Activated CD4-positive, alpha-beta T cell treated with anti-CD3 and anti-CD28 coated beads for 36 hours (primary cell): ENCODE results near the gene CCDC40. TPM values are rescaled to one million over a fixed set of nuclear protein-coding genes. Genes with fewer than 3 reads are reported as not detected.

ENCODE experiments used
- ATAC-seq: fragments of 200-7000 bp; cut with Tn5 transposase; one replicate; pipeline ENCODE4 v1.10.0; 2021; ENCODE audit warnings: mild to moderate bottlenecking, moderate library complexity
- CTCF ChIA-PET: fragments of 350-600 bp; sonication (Branson Sonifier 250); formaldehyde crosslinking; loops from one replicate; lab custom pipeline; 2021; ENCODE audit warnings: antibody characterized with exemption; lab: Charles Lee
- POLR2A ChIA-PET: fragments of 350-600 bp; sonication (Branson Sonifier 250); formaldehyde crosslinking; loops from one replicate; lab custom pipeline; 2021; ENCODE audit warnings: antibody characterized with exemption, inconsistent platforms; lab: Charles Lee
- DNase-seq: peaks from one replicate; pipeline ENCODE4 v3.0.0-alpha.2; 2020
- H3K27ac Mint-ChIP-seq: one replicate; pipeline ENCODE4 v1.8.0; 2021; ENCODE audit warnings: mixed read lengths
- H3K27me3 Mint-ChIP-seq: one replicate; pipeline ENCODE4 v1.8.0; 2021; ENCODE audit warnings: mixed read lengths
- H3K36me3 Mint-ChIP-seq: one replicate; pipeline ENCODE4 v1.8.0; 2021; ENCODE audit warnings: low read depth, mixed read lengths
- H3K4me1 Mint-ChIP-seq: one replicate; pipeline ENCODE4 v1.8.0; 2021; ENCODE audit warnings: mixed read lengths
- H3K4me3 Mint-ChIP-seq: one replicate; pipeline ENCODE4 v1.8.0; 2021; ENCODE audit warnings: mild to moderate bottlenecking, moderate library complexity, mixed read lengths
- H3K9me3 Mint-ChIP-seq: one replicate; pipeline ENCODE4 v1.8.0; 2021; ENCODE audit warnings: low read depth, mixed read lengths
- intact Hi-C, 2 experiments: fragments of 100-400 bp; cut with DNase I in 1 of 2; cut with micrococcal nuclease in 1 of 2; formaldehyde crosslinking; loops; one replicate each; pipeline versions ENCODE4 v1.14.2 to v1.15.1; 2022 to 2024; cut with DNase I, micrococcal nuclease
- total RNA-seq, 2 experiments: library from RNA; stranded (reverse); gene quantifications; one replicate each; pipeline ENCODE4 v1.2.3, GENCODE V29; 2021

The CCDC40 gene
- total RNA-seq, 2 experiments from 2014 or later, result 0.56 to 0.57 TPM

DNA sequence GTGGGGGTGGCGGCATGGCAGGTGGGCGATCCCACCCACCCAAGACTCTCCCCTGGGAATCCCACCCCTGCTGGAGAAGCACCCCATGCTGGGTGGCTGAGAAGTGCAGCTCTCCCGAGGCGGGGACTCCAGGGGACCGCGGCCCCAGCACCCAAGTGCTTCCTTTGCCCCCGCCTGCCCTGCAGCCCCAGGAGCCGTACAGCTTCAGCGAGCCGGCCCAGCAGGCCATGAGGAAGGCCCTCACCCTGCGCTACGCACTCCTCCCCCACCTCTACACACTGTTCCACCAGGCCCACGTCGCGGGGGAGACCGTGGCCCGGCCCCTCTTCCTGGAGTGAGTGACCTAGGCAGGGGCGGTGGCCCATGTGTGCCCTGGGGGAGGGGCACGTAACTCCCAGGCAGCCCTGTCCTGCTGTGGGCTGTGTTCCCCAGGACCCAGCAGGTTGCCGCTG is 76.6 kb downstream of the CCDC40 start:
- POLR2A ChIA-PET, result no interaction called here
- no peak overlapping the region for H3K27ac Mint-ChIP-seq
- H3K4me1 Mint-ChIP-seq, result no peaks in the 10 kb centered on the region
- no peak for ATAC-seq
- no peak for DNase-seq
- H3K36me3 Mint-ChIP-seq, result no peaks in the 10 kb centered on the region
- H3K9me3 Mint-ChIP-seq, result peaks cover 2% of the 10 kb centered on the region
- intact Hi-C loops, result no loop called here
- CTCF ChIA-PET, result interaction anchor here (1.1 kb wide), 1 partner anchor 12 kb away, joined by 3 read pairs; the partner anchor contains the start of gene GAA
- no peak overlapping the region for H3K4me3 Mint-ChIP-seq
- no peaks in the 10 kb centered on the region for H3K27me3 Mint-ChIP-seq

DNA sequence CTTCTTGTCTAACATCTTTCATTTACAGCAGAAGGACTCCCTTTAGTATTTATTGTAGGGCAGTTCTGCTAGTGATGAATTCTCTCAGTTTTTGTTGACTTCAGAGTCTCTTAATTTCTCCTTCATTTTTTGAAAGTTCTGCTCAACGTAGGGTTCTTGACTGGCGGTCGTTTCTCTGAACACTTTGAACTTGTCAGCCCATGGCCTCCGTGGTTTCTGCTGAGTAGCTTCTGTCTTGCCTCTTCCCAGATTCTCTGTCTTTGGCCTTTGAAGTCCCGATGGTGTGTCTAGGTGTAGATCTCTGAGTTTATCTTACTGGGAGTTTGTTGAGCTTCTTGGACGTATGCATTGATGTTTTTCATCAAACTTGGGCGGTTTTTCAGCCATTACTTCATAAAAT is 78.3 kb downstream of the CCDC40 start:
- Mint-ChIP-seq H3K36me3 (no peaks in the 10 kb centered on the region), H3K9me3 (peaks cover 2% of the 10 kb centered on the region), H3K27me3 (no peaks in the 10 kb centered on the region), H3K4me1 (no peaks in the 10 kb centered on the region), H3K4me3 (no peak overlapping the region), H3K27ac (no peak overlapping the region)
- no peak for DNase-seq
- ChIA-PET POLR2A (no interaction called here), CTCF (interaction anchor here (0.8 to 1.2 kb wide), 4 partner anchors 9 to 82 kb away, joined by 3 to 6 read pairs (median 4); partner anchors contain the start of gene GAA)
- no peak for ATAC-seq
- intact Hi-C loops, result no loop called here

DNA sequence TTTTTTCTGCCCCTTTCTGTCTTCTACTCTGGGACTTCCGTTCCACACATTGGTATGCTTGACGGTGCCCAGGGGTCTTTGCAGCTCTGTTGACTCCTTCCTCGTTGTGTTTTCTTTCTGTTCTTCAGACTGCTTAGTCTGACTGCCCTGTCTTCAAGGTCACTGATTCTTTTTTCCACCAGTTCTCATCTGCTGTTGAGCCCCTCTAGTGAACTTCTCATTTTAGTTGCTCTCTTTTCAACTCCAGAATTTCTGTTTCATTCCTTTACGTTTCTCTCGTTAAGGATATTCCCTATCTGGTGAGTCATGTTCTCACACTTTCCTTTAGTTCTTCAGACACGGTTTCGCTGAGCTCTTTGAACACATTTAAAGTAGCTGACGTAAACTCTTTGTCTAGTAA is 78.7 kb downstream of the CCDC40 start:
- no peak for DNase-seq
- ChIA-PET CTCF (interaction anchor here (0.8 to 1.5 kb wide), 6 partner anchors 9 to 81 kb away, joined by 3 to 6 read pairs (median 4); partner anchors contain the start of gene GAA), POLR2A (no interaction called here)
- Mint-ChIP-seq H3K36me3 (no peaks in the 10 kb centered on the region), H3K9me3 (peaks cover 2% of the 10 kb centered on the region), H3K4me3 (no peak overlapping the region), H3K4me1 (no peaks in the 10 kb centered on the region), H3K27me3 (no peaks in the 10 kb centered on the region), H3K27ac (no peak overlapping the region)
- ATAC-seq, result no peak
- intact Hi-C loops, result no loop called here

- H3K27ac Mint-ChIP-seq, result no peak overlapping the region
- POLR2A ChIA-PET, result interaction anchor here (0.6 kb wide), 1 partner anchor 337 kb away, joined by 4 read pairs; no protein-coding TSS in a partner anchor
- intact Hi-C loops, result no loop called here
- no peaks in the 10 kb centered on the region for H3K4me1 Mint-ChIP-seq
- CTCF ChIA-PET, result interaction anchor here (0.5 to 1.5 kb wide), 3 partner anchors 15 to 50 kb away, joined by 3 to 6 read pairs (median 4); partner anchors contain the start of gene GAA
- H3K4me3 Mint-ChIP-seq, result no peak overlapping the region
- DNase-seq (no peak), ATAC-seq (no peak)
- no peaks in the 10 kb centered on the region for H3K27me3 Mint-ChIP-seq
- H3K36me3 Mint-ChIP-seq, result no peaks in the 10 kb centered on the region
- H3K9me3 Mint-ChIP-seq, result peaks cover 2% of the 10 kb centered on the region
Observed at GRCh38 chr17:80116276-80116920, 80.0 kb downstream of the CCDC40 start.

GRCh38 chr17:80116921-80117380 is 80.5 kb downstream of the CCDC40 start:
- intact Hi-C loops, result no loop called here
- CTCF ChIA-PET, result interaction anchor here (0.5 to 1.5 kb wide), 2 partner anchors 15 to 50 kb away, joined by 4 to 6 read pairs; partner anchors contain the start of gene GAA
- no peak overlapping the region for H3K27ac Mint-ChIP-seq

GRCh38 chr17:80117491-80118401 is 81.3 kb downstream of the CCDC40 start:
- ATAC-seq (no peak), DNase-seq (no peak)
- Mint-ChIP-seq H3K27ac (no peak overlapping the region), H3K36me3 (no peaks in the 10 kb centered on the region), H3K4me1 (no peaks in the 10 kb centered on the region), H3K27me3 (no peaks in the 10 kb centered on the region), H3K9me3 (peaks cover 2% of the 10 kb centered on the region), H3K4me3 (no peak overlapping the region)
- CTCF ChIA-PET, result no interaction called here
- POLR2A ChIA-PET, result no interaction called here
- intact Hi-C loops, result no loop called here

More at GRCh38 chr17:80116921-80117380, 80.5 kb downstream of the CCDC40 start:
- POLR2A ChIA-PET, result no interaction called here
- ATAC-seq, result no peak
- H3K27me3 Mint-ChIP-seq, result no peaks in the 10 kb centered on the region
- no peaks in the 10 kb centered on the region for H3K36me3 Mint-ChIP-seq
- peaks cover 2% of the 10 kb centered on the region for H3K9me3 Mint-ChIP-seq
- no peak for DNase-seq
- H3K4me1 Mint-ChIP-seq, result no peaks in the 10 kb centered on the region
- no peak overlapping the region for H3K4me3 Mint-ChIP-seq

DNA sequence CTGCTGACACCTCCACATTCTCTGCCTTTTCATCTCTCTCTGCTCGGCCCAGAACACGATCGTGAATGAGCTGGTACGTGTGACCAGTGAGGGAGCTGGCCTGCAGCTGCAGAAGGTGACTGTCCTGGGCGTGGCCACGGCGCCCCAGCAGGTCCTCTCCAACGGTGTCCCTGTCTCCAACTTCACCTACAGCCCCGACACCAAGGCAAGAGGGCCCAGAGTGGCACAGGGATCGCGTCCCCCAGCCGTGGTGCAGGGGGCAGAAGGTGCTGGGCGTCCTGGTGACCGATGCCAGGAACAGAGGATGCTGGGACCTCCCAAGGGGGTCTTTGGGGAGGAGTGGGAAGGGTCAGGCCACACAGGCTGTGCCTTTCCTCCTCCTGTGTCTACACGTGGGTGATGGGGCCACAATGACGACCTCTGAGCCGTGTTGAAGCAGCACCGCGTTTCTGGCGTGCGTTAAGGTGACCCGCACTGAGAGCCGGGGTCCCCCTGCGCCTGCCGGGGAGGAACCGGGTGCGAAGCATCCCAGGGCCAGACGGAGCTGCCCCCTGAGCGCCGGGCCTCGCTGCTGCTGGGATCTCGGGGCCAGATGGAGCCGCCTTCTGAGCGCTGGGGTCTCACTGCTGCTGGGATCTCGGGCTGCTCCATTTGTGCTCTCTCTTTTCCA is 82.3 kb downstream of the CCDC40 start:
- DNase-seq (no peak), ATAC-seq (no peak)
- no peak overlapping the region for H3K27ac Mint-ChIP-seq
- H3K27me3 Mint-ChIP-seq, result no peaks in the 10 kb centered on the region
- peaks cover 2% of the 10 kb centered on the region for H3K9me3 Mint-ChIP-seq
- no peaks in the 10 kb centered on the region for H3K36me3 Mint-ChIP-seq
- CTCF ChIA-PET, result no interaction called here
- no peak overlapping the region for H3K4me3 Mint-ChIP-seq
- intact Hi-C loops, result no loop called here
- H3K4me1 Mint-ChIP-seq, result no peaks in the 10 kb centered on the region
- POLR2A ChIA-PET, result interaction anchor here (0.6 kb wide), 1 partner anchor 24 kb away, joined by 3 read pairs; no protein-coding TSS in a partner anchor

DNA sequence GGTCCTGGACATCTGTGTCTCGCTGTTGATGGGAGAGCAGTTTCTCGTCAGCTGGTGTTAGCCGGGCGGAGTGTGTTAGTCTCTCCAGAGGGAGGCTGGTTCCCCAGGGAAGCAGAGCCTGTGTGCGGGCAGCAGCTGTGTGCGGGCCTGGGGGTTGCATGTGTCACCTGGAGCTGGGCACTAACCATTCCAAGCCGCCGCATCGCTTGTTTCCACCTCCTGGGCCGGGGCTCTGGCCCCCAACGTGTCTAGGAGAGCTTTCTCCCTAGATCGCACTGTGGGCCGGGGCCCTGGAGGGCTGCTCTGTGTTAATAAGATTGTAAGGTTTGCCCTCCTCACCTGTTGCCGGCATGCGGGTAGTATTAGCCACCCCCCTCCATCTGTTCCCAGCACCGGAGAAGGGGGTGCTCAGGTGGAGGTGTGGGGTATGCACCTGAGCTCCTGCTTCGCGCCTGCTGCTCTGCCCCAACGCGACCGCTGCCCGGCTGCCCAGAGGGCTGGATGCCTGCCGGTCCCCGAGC is 82.9 kb downstream of the CCDC40 start:
- Mint-ChIP-seq H3K4me1 (no peaks in the 10 kb centered on the region), H3K9me3 (peaks cover 2% of the 10 kb centered on the region), H3K27ac (no peak overlapping the region), H3K4me3 (no peak overlapping the region), H3K27me3 (no peaks in the 10 kb centered on the region), H3K36me3 (no peaks in the 10 kb centered on the region)
- ChIA-PET POLR2A (interaction anchor here (0.6 kb wide), 1 partner anchor 24 kb away, joined by 3 read pairs; no protein-coding TSS in a partner anchor), CTCF (interaction anchor here (0.6 kb wide), 1 partner anchor 454 kb away, joined by 3 read pairs; no protein-coding TSS in a partner anchor)
- no peak for DNase-seq
- ATAC-seq, result no peak
- intact Hi-C loops, result no loop called here

- H3K27ac Mint-ChIP-seq, result no peak overlapping the region
- DNase-seq (no peak), ATAC-seq (no peak)
- no peaks in the 10 kb centered on the region for H3K27me3 Mint-ChIP-seq
- intact Hi-C loops, result no loop called here
- peaks cover 2% of the 10 kb centered on the region for H3K9me3 Mint-ChIP-seq
- no peaks in the 10 kb centered on the region for H3K36me3 Mint-ChIP-seq
- CTCF ChIA-PET, result interaction anchor here (0.6 kb wide), 1 partner anchor 455 kb away, joined by 3 read pairs; no protein-coding TSS in a partner anchor
- H3K4me3 Mint-ChIP-seq, result no peak overlapping the region
- H3K4me1 Mint-ChIP-seq, result no peaks in the 10 kb centered on the region
- POLR2A ChIA-PET, result no interaction called here
Observed at GRCh38 chr17:80119839-80120238, 83.4 kb downstream of the CCDC40 start.

DNA sequence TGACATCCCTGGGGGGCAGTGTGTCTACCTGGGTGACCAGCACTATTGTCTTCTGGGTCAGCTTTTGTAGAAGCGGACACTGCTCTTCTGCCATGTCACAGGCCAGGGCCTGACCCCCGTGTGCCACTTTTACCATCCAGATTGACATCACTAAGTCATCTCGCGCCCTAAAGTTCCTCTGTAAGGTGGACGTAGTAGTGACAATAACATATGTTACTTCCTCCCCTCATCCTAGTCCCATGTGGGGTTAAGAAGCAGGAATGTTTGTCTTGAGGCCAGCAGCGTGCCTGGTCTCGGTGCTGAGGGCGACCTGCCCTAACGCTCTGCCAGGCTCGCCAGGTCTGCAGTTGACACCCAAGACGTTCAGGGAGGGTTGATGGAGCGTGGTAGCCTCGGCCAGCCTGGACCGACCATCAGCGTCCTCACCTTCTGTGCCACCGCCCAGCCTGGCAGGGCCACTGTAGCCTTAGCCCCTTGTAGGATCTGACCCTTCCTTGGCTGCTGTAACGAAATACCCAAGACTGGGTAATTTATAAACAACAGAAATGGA is 85.7 kb downstream of the CCDC40 start:
- H3K9me3 Mint-ChIP-seq, result no peaks in the 10 kb centered on the region
- H3K4me1 Mint-ChIP-seq, result no peaks in the 10 kb centered on the region
- DNase-seq (no peak), ATAC-seq (no peak)
- no peak overlapping the region for H3K27ac Mint-ChIP-seq
- POLR2A ChIA-PET, result no interaction called here
- no peaks in the 10 kb centered on the region for H3K36me3 Mint-ChIP-seq
- CTCF ChIA-PET, result no interaction called here
- H3K27me3 Mint-ChIP-seq, result no peaks in the 10 kb centered on the region
- intact Hi-C loops, result no loop called here
- no peak overlapping the region for H3K4me3 Mint-ChIP-seq
